C4-2B (cell line): ENCODE measurements around the gene SPATA13.

ENCODE experiments used
- H3K27ac ChIP-seq: fragments of 450-650 bp; 2 replicates; pipeline ENCODE4 v1.5.1; 2017
- ZFX ChIP-seq: fragments of 450-650 bp; IDR thresholded peaks from 2 replicates; pipeline ENCODE4 v1.6.1; 2017
- TF ChIP-seq, protein P1 (sequence below): fragments of 450-650 bp; conservative IDR thresholded peaks from 2 replicates; pipeline ENCODE4 v1.5.1; 2017; ENCODE audit warnings: mild to moderate bottlenecking

SPATA13 gene

DNA sequence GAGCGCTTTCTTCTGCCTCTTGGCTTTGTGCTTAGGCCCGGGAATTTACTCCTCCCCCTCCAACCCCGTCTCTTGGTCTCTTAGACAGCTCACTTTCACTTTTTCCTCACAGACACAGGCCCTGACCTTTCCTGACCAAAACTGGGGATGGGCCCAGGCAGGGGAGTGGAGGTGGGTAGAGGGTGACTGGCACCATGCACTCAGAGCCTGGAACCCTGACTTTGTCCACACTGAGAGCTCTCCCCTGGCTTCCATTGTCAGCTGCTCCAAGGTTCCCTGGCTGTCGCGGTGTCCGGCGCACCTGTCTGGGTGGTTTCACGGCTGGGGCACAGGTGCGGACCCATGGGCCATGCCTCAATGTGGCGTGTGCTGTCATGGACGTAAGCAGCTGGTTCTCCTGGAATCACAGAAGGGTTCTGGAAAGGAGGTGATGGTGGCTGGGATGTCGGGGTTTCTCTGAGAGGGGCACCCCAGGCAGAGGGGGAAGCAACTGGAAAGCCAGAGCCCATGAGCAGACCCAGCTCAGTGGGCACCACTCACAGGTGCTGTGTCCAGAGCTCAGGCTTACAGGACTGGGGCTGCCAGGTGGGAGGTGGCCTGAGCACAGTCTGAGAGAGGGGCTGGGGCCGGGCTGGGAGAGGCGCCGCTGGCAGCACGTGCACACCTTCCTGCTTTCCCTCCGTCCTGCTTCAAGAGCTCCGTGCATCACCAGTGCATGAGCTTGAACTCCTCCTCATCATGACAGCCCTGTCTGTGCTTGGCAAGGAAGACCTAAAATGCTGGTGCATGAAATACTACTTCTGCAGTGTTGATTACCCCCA is 120.9 kb downstream of the SPATA13 start:
- H3K27ac ChIP-seq, result no peak overlapping the region
- TF ChIP-seq, protein P1, sequence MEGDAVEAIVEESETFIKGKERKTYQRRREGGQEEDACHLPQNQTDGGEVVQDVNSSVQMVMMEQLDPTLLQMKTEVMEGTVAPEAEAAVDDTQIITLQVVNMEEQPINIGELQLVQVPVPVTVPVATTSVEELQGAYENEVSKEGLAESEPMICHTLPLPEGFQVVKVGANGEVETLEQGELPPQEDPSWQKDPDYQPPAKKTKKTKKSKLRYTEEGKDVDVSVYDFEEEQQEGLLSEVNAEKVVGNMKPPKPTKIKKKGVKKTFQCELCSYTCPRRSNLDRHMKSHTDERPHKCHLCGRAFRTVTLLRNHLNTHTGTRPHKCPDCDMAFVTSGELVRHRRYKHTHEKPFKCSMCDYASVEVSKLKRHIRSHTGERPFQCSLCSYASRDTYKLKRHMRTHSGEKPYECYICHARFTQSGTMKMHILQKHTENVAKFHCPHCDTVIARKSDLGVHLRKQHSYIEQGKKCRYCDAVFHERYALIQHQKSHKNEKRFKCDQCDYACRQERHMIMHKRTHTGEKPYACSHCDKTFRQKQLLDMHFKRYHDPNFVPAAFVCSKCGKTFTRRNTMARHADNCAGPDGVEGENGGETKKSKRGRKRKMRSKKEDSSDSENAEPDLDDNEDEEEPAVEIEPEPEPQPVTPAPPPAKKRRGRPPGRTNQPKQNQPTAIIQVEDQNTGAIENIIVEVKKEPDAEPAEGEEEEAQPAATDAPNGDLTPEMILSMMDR, result no peak
- no peak for TF ChIP-seq ZFX

DNA sequence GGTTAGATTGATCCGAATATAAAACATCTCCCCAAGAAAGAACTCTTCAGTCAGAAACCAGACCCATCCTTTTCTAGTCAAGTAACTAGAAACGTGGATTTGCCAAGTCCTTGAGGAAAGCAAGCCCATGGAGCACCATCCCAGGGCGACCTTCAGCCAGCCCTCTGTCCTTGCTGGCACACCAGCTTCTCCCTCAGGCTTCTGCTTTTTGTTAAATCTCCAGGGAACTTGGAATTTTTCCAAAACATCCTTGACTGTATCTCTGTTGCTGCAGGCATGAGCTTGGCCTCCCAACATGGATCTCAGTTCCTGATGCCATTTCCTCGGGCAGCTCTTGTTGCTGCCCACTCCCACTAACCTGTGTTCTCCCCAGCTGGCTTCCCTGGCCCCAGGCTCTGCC is 121.7 kb downstream of the SPATA13 start:
- H3K27ac ChIP-seq, result no peak overlapping the region
- TF ChIP-seq, protein P1, result no peak
- no peak for TF ChIP-seq ZFX

DNA sequence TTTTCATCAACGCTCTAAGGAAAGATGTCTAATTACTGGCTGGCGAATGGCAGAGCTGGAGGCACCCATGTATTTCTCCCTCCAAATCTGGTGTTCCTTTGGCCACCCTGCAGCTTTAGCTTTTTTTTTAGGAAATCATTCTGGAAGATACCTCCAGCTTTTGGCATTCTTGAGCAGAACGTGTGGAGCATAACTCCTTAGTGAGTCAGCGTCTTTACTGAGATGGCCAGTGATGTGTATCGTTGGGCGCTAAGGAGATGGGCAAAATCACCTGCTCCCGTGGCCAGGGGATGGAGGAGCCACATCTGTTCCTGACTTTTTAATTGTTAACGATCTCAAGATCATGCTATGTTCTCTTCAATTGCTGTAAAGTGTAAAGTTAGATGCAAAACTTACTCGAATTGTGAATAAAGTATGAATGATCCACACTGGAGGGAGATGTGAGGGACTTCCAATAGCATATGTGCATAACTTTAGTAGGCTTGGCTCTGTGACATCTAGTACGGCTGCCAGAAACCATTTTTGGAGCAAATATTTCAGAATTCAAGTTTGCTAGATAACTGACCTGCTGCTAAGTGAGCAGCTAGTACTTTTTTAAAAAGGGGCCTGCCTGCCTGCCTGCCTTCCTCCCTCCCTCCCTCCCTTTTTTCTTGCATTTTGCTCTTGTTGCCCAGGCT is 124.5 kb downstream of the SPATA13 start:
- TF ChIP-seq, protein P1, result no peak
- TF ChIP-seq ZFX, result no peak
- H3K27ac ChIP-seq, result no peak overlapping the region

DNA sequence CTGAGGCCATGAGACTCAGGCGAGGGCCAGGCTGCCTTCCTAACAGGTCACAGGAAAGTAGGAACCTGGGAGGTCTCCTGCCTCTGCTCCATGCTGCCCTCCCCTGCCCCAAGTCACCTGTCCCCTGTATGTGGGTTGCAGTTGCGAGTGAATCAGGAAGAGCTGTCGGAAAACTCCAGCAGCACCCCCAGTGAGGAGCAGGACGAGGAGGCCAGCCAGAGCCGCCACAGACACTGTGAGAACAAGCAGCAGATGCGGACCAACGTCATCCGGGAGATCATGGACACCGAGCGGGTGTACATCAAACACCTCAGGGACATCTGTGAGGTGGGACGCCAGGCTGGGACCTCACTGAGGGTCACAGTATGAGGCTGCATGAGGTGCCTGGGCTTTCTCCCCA is 126.1 kb downstream of the SPATA13 start:
- no peak for TF ChIP-seq ZFX
- TF ChIP-seq, protein P1, result no peak
- H3K27ac ChIP-seq, result no peak overlapping the region

DNA sequence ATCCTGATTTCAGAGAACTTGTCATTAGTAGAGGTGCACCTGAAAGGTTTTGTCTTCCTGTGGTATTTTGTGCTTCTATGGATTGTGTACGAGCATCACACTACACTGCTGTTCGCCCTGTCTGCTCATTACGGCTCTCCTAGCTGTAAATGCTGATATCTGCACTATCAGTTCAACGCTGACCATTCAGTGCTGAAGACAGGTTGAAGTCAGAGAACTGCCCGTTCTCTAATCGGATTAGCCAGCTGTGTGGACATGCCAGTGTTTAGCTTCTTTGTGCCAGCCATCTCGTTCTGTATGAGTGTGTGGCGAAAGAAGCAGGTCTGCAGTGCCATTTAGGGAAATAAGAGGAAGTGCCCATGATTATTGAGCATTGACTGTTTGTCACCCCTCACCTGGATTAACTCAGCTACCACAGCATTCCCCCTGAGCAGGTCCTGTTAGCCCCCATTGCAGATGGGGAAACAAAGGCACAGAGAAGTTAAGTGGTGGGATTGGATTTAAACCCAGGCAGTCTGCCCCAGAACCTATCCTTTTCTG is 127.3 kb downstream of the SPATA13 start:
- TF ChIP-seq, protein P1, result no peak
- no peak for TF ChIP-seq ZFX

DNA sequence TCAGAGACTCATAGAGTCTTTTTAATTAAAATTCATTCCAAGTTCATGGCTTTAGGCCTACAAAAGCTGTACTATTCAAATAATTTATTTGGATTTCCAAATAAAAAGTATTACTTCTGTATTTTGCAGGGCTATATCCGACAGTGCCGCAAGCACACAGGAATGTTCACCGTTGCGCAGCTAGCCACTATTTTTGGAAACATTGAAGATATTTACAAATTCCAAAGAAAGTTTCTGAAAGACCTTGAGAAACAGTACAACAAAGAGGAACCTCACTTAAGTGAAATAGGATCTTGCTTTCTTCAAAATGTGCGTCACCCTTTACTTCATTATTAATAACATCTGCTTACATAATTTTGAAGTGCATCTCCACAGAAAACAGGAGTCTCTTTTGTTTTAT is 128.3 kb downstream of the SPATA13 start:
- H3K27ac ChIP-seq, result no peak overlapping the region
- TF ChIP-seq ZFX, result no peak
- TF ChIP-seq, protein P1, result no peak

More for the DNA sequence above, 127.3 kb downstream of the SPATA13 start:
- no peak overlapping the region for H3K27ac ChIP-seq

DNA sequence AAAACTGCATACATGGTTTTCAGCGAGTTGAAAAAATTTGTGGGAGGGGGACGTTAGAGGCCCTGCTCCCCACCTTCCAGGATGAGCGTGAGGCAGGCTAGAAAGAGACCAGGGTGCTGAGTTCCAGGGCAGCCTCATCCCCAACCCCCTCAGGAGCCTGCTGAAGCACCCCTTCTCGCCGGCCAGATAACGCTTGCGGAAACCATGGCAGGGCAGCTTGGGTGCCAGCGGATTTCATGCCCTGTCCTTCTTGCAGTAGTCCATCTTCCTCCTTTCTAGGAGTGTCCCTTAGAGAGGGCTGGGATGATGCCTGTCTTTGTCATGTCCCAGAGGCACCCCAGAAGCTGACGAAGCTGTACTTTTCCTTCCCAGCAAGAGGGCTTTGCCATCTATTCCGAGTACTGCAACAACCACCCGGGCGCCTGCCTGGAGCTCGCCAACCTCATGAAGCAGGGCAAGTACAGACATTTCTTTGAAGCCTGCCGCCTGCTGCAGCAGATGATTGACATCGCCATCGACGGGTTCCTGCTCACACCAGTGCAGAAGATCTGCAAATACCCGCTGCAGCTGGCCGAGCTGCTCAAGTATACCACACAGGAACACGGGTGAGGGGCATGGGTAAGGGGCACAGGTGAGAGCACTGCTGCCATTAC is 129.9 kb downstream of the SPATA13 start:
- H3K27ac ChIP-seq, result no peak overlapping the region
- TF ChIP-seq, protein P1, result no peak
- TF ChIP-seq ZFX, result no peak
